ENCODE data around the gene TMIGD3.

Gene TMIGD3

DNA sequence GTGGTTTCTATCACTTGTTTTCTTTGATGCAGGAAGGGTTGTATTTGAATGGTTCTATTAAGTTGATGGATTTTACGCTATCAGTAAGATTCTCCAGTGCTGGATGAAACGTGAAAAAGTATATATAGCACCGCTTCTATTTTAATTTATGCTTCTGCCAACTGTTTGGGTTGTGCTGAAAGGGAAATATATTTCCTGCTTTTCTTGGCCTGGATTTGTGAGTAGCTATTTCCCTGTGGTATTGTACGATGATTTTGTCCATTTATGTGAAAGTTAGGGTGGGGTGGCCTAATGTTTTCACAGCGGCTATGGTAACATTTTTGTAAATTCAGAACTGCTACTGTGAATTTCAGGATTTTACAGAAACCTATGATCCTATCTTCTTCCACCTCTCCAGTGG lies 29.3 kb downstream of the TMIGD3 start:
- DNase-seq, result no peak

DNA sequence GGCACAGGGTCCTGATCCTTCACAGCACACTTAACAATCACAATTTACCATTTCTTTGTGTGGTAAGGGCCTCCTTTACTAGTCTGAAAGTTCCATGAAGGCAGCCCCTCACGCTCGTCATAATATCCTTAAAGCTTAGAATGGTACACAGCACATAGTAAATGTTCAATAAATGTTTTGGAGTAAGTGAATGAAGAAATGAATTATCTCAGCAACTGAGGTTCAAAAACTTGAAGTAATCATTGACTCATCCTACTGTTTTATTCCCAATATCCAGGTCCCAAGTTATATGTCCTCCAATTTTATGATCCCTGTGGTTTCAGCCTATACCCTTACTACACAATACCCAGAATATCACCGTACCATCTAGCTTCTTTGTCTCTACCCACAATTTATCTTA lies 31.9 kb downstream of the TMIGD3 start:
- DNase-seq, result no peak

DNA sequence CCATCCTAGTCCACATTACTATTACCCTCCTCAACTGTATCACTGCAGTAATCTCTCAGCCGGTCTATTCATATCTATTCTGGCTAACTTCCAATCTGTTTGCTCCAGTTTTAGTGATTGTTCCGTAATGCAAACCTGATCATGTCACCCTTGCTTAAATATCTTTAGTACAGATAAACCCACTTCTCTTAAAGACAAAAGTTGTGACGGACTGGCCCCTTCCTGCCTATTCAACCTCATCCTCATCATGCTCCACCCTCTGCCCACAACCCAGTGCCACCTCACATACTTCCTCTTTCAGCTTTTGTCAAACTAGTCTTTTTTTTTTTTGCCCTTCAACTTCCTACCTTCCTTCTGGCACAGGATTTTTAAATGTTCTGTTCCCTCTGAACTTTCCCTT lies 32.4 kb downstream of the TMIGD3 start:
- peak; percentile 83 for DNase-seq

DNA sequence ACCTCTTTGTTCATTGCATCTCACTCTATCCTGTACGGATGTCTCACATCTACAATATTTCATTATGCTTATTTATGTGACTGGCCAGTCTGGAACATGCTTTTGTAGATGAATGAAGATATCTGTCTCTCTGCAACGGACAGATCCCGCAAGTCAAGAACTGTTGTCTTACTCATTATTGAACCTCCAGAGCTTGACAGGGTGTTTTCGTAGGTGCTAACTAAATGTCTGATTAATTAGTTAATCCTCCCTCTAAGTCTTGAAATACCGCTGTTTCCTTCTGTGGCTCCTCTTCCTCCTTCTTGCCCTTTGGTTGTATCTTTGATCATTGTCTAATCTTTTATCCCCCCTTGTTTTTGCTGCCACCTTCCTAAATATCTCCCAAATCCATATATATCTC lies 32.8 kb downstream of the TMIGD3 start:
- DNase-seq, result peak; percentile 17

DNA sequence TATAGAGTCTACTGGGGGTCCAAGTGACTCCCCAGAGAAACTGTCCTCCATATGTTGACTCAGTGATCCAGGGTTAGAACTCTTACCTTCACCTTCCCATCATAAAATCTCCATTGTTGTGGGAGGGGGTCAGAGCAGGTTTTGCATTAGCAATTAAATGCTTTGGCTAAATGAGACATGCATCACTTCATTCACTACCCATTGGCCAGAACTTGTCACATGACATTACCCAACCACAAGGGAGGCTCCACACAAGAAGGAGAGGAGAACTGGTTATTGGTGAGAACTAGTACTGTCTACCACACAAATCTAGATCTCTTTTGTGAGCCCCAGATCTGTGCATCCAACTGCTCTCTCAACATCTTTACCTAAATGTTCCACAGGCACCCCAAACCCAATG lies 33.9 kb downstream of the TMIGD3 start:
- no peak for DNase-seq

DNA sequence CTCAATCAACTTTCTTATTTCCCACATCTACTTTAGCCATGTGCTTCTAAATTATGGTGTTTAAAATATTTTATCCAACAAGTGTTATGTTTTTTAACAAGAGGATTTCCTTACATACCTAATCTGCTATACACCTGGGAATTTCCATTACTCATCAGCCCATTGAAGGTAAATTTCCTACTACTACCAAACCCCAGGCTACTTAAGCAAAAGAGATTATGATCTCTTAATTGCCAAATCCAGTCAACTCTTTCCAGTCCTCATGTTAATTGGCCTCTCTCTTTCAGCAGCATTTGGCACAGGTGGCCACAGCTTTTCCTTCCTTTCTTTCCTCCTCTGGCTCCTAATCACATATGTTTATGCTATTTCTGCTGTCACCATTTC lies 34.7 kb downstream of the TMIGD3 start:
- no peak for DNase-seq

DNA sequence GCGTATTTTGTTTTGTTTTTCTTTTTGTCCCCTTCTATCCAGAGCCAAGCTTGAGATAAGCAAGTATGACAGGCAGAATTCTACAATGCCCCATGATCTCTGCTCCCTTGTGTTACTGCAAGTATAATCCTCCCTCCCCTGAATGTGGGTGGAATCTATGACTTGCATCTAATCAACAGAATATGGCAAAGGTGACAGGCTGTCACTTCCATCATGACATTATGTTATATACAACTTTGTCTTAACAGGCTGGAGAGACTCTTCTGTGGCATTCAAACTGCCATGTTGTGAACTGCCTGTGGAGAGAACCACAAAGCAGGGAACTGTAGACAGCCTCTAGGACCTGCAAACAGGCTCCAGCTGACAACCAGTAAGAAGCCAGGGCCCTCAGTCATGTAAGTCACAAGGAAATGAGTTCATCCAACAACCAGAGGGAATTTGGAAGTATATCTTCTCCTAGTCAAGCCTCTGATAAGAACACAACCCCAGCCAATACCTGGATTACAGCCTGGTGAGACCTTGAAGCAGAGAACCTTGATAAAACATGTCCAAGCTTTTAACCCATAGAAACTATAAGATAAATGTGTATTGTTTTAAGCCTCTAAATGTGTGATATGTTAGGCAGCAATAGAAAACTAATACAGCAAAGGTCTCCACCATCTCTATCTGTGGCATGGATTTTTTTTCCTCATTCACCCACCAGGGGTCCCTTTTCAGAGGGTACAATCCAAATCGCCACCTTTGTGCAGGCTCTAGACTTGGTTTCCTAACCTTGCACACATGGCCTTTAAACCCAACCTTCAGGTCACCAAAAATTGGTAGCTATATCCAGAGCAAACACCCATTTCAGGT lies 35.3 kb downstream of the TMIGD3 start:
- no peak for DNase-seq

DNA sequence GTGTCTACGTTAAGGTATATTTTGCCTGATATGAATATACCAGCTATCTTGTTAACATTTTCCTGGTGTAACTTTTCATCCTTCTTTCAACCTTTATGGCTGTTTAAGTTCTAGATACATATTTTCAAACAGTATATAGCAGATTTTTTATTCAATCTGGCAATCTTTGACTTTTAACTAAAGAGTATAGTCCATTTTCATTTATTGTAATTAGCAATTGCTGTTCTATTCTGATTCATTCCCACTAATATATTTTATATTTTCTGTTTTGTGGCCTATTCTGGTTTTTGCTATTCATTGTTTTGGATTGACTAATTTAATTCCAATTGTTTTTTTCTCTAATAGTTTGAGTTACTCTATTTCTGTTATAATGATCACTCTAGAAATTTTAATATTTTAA lies 37.0 kb downstream of the TMIGD3 start:
- no peak for DNase-seq

DNA sequence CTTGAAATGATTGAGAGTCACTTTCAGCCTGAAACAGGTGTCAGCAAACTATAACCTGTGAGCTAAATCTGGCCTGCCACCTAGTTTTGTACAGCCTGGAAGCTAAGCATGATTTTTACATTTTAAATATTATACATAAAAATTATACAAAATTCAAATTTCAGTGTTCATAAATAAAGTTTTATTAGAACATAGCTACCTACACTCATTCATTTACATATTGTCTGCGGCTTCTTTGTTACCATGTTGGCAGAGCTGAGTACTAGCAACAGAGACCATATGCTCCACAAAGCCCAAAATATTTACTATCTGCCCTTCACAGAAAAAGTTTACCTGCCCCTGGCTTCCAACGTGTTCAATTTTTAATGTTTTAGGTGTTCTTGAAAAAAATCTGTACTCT lies 37.7 kb downstream of the TMIGD3 start:
- no peak for DNase-seq

DNA sequence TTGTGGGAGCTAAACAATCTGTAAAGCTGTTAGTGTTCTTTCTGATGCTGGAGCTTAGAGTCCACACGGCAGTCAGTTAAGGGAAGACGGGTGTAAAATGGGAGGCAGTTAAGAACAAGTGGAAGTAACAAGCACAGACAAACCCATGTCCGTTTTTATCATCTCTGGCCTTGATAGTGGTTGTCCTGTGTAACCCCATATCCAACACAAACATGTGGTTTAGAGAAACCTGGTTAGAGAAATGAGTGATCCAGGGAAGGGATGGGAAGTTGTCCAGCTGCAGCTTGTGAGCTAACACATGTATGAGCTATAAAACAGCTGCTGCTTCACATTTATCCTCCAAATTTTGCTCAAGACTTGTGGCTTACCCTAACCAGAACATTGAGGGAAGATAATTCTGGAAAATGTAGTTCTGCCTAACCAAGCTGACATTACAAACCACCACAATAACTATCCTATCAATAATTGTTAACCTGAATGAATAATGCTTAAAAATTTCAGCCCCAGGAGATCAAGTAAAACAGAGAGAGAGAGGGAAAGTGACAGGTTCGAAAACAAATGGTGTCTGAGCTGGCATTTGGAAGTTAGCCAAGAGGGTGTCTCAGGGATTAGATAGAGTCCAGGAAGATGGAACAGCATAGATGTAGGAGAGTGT lies 40.3 kb downstream of the TMIGD3 start:
- no peak for DNase-seq

DNA sequence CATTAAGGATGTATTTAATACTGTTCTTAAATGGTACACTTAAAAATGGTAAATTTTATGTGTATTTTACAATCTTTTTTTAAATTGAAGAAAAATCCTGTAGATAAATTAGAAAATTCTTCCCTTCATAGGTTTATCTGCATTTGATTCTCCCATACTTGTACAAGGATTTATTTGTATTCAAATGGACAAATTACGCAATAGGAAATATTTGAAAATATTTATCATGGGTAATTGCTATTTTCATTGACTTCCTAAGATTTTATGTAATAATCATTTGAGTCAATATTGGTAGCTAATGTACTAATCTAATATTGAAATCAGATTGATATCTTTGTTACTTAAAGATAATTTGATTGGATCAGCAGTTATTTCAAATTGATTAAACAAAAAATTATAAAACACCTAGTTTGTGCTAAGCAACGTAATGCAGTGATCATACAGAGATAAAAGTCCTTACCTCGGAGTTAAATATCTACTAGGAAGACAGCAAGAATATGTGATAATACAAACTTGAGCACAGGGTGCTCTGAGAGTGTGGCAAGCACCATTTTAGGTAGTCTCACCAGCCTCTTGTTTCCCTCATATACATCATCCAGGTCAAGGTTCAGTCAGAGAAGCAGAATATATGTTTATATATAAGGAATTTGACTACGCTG lies 40.9 kb downstream of the TMIGD3 start:
- no peak for DNase-seq

DNA sequence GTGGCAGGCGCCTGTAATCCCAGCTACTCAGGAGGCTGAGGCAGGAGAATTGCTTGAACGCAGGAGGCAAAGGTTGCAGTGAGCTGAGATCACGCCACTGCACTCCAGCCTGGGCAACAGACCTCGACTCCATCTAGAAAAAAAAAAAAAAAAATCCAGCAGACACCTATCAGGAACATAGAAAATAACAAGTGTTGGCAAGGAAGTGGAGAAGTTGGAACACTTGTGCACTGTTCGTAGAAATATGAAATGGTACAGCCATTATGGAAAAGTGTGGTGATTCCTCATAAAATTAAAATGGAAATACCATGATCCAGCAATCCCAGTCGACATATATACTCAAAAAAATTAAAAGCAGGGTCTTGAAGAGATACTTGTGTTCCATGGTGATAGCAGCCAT lies 41.7 kb downstream of the TMIGD3 start:
- DNase-seq, result no peak

DNA sequence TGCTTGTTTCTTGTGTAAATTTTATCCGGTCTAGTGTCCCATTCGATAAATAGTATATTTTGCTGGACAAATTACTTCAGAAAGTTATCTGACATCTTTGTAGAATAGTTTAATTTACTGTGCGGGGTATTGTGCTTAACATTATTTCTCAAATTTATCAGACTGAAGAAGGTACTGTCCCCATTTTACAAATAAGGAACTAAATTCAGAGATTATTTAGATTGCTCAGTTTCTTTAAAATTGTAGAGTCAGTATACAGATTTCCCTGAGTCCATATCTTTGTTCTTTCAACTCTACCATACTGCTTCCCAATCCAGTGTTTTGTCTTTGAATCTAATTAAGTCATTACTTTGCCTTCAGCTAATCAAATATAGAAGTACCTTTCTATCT lies 47.8 kb downstream of the TMIGD3 start:
- DNase-seq, result no peak

DNA sequence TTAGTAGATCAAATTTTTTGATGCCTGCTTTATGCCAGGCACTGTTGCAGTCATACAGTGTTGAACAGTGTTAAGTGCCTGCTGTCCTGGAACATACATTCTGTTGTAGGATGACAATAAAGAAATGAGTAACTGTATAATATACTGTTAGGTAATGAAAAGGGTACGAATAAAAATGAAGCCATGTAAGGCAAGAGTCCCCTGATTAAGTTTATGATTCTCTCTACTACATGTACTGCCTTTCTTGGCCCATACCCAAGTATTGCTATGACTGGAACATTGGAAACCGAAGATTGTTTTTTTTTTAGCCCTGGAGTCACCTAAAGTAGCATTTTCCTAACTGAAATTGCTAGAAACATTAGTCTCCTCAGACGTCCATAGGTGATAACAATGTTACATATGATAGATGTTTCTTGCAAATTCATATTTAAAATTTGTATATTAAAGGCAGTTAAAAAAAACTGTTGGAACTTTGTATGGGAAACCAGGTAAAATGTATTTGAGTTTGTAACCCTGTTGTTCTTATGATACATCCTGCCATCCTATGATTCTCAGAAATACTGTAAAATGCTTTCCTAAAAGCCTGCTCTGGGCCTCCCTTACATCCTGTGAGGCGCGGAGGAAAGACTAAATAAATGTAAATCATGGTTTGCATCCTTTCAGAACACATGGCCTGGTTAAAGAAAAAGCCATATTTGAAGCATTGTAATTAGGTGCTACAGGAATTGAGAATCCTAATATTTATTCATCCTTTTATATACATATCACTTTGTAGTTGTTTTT lies 48.4 kb downstream of the TMIGD3 start:
- no peak for DNase-seq

DNA sequence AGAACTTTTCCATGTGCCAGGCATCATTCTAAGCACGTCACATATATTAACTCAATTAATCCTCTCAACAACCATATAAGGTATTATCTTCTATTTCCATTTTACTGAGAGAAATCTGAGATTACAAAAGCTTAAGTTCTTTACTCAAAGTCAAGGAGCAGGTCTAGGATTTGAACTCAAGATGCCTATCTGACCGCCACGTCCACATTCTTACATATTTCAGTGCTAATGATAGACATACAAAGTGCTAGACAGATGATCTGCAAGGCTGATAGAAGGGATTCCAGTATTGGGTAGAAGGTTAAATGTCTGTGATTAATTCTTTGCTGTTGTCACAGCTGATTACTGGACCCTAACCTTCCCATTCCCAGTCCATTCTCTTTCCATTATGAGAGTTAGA lies 49.7 kb downstream of the TMIGD3 start:
- DNase-seq, result no peak

DNA sequence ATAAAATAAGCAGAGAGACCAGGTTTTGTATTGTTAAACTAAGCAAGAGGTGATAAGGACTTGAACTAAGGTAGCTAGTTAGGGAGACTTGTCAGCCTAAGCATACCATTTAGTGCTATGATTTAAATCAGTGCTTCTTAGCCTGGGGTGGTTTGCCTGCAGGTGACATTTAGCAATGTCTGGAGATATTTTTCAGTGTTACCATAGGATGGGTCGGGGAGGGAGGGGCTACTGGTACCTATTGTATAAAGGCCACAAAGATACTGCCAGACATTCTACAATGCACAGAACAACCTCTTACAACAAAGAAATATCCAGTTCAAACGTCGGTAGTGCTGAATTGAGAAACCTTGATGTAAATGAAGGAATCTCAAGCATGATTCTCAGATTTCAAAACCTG lies 50.9 kb downstream of the TMIGD3 start:
- DNase-seq, result no peak

DNA sequence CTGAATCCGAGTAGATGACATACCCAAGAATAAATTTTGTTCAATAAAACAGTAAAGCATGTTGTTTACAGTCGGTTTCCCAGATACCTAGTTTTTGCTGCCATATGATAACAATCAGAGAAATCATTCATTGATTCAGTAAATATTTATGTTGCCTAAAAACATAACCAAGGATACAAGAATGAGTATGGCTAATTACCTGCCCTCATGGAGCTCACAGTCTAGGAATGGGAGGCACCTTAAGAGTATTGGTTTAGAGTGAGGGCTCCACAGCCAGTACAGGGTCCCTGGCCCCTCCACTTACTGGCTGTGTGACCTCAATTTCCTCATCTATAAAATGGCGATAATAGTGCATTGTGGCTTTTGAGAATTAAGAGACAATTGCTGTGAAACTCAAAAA lies 53.2 kb downstream of the TMIGD3 start:
- DNase-seq, result no peak

DNA sequence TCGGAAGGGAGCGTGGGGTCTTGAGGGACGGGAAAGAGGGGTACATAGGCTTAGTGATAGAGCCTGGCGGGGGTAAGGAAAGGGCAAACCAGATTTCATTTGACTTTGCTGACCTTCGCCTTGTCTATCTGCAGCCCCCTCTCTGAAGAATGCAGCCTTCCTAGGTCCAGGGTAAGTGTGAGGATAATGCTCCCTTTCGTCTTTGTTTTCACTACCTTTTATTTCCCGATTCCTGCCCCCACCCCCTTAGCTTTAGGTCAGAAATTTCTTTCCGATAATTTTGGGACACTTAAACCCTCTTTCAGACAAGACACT lies 53.8 kb downstream of the TMIGD3 start:
- DNase-seq, result no peak

DNA sequence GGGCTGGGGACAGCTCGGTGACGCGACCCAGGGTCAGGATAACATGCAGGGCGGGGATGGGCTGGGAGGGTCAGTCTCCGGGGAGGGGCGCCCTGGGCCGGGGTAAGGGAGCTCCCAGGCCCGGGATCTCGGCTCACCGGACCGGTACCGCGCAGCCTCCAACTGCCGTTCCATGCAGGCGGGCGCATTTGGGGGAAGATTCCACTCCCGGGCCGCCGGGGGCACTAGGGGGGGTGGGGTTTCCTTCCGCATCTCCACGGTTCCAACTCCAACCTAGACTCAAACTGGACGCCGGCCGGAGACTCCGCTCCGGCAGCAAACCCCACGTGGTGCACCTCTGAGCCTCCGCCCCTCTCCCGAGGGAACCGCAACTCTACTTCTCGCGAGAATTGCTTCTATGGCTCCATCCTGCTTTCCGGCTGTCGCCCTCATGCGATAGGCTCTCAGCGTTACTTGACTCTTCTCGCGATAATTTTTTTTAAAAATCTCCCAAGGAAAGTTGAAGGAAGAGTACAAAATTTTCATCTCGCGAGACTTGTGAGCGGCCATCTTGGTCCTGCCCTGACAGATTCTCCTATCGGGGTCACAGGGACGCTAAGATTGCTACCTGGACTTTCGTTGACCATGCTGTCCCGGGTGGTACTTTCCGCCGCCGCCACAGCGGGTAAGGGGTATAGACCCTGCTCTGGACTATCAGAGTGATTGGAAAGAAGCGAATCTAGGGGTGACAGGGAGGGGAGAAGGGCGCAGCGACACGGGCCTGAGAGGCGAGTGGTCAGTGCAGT lies 54.3 kb downstream of the TMIGD3 start, which contains the start of the genes ATP5PB and WDR77:
ATP5PB (plus strand) TSS at position 547 of the 785 bp plus-strand sequence; CDS start at position 625, 78 bp downstream.
WDR77 (minus strand) TSS at position 339 of the 785 bp plus-strand sequence; CDS start at position 252, 87 bp downstream.
- DNase-seq, result peak; percentile 98

DNA sequence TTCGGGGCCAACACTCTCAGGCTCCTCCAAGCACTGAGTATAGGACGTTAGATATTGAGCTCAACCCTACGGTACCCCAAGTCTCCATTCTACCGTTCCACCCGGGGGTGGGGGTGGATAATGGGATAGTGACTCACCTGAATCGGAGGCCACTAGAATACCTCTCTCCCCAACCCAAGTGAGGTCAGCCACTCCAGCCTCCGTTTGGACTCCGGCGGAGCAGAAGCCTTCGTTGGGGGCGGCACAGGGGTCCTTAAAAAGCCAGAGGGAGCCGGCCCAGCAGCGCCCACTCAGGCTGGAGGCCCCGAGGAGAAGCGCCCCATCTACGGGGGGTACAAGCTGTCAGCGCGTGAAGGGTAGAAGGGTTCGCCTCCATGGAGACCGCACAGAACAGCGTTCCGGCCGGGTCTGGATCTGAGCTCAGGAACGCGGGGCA lies 54.9 kb downstream of the TMIGD3 start:
- DNase-seq, result no peak

DNA sequence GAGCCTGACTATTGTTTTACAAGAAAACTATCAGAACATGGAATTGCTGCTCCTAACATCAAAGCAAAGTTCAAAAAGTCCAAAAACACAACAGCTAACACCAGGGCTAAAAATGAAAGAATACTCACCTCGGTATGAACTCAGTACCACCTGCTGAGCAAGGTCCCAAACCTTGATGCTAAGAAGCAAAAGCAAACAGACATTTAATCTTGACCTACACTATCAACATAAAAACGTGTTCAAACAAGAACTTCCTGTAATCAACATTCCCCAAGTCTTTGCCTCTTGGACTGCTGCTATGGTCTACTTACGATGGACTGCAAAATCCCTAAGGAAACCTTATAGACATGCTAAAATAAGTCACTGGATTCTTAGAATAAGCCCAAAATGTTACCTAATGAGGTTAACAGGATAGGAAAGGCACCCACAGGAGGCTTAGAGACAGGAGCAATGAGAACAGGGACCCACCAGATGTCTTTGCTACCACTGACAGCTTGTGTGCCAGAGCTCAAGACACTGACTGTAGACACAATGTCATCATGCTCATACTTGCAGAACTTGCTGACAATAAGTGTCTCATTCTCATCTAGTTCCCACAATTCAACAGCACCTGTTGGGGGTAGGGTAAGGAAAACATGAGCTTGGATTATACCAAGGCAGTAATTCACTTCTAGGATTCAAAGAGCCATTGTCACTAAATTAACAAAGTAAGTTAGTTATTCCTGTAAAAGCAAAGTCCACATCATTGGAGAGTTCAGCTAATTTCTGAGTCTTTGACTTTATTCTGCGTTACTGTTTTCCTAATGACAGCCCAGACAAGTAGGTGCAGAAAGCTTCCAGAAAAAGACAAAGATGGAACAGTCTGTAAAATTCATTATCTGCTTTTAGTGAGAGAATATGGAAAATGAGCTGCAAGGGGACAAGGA lies 56.2 kb downstream of the TMIGD3 start:
- no peak for DNase-seq
